GM18858 (cell line): ENCODE data around the gene VKORC1L1.
"Not testable (repeated sequence)": the region's sequence is repeated elsewhere in the genome, so short reads cannot be mapped to it uniquely, and the experiment has no call there.

Experiments used
- ATAC-seq: cut with Tn5 transposase; IDR thresholded peaks from one replicate; pipeline ENCODE4 v1.9.1; 2021; ENCODE audit not compliant: unreplicated experiment

Gene VKORC1L1

GRCh38 chr7:65884983-65885382, 12.1 kb downstream of the VKORC1L1 start:
- not testable (repeated sequence) for ATAC-seq

- ATAC-seq = not testable (repeated sequence)
Observed at GRCh38 chr7:65885533-65885932, 12.7 kb downstream of the VKORC1L1 start.

GRCh38 chr7:65888434-65889156, 15.7 kb downstream of the VKORC1L1 start:
- not testable (repeated sequence) for ATAC-seq

GRCh38 chr7:65889722-65890121, 16.8 kb downstream of the VKORC1L1 start:
- ATAC-seq = not testable (repeated sequence)

- ATAC-seq = no peak
Observed at GRCh38 chr7:65892161-65892560, 19.3 kb downstream of the VKORC1L1 start.

- no peak for ATAC-seq
Observed at GRCh38 chr7:65892835-65893234, 20.0 kb downstream of the VKORC1L1 start.

- ATAC-seq = no peak
Observed at GRCh38 chr7:65896279-65896870, 23.5 kb downstream of the VKORC1L1 start.

GRCh38 chr7:65897289-65897688, 24.4 kb downstream of the VKORC1L1 start:
- ATAC-seq = not testable (repeated sequence)

- ATAC-seq = peak; percentile 86
Observed at GRCh38 chr7:65898677-65899447, 26.0 kb downstream of the VKORC1L1 start.

- no peak for ATAC-seq
Observed at GRCh38 chr7:65902306-65902705, 29.4 kb downstream of the VKORC1L1 start.

GRCh38 chr7:65907501-65908198, 34.8 kb downstream of the VKORC1L1 start:
- ATAC-seq = no peak

GRCh38 chr7:65910237-65910636, 37.4 kb downstream of the VKORC1L1 start:
- ATAC-seq = no peak

GRCh38 chr7:65912237-65912636, 39.4 kb downstream of the VKORC1L1 start:
- ATAC-seq = no peak

- ATAC-seq = peak; percentile 61
Observed at GRCh38 chr7:65915921-65916657, 43.2 kb downstream of the VKORC1L1 start.

GRCh38 chr7:65923316-65923715, 50.4 kb downstream of the VKORC1L1 start:
- ATAC-seq = no peak

- ATAC-seq = no peak
Observed at GRCh38 chr7:65924193-65924592, 51.3 kb downstream of the VKORC1L1 start.

- no peak for ATAC-seq
Observed at GRCh38 chr7:65925040-65925439, 52.2 kb downstream of the VKORC1L1 start.

GRCh38 chr7:65926588-65926987, 53.7 kb downstream of the VKORC1L1 start:
- ATAC-seq = no peak

- no peak for ATAC-seq
Observed at GRCh38 chr7:65927489-65928448, 54.9 kb downstream of the VKORC1L1 start.
